Ramos (cell line): ENCODE results near the gene TOMM70.
"Not testable (repeated sequence)": the region's sequence is repeated elsewhere in the genome, so short reads cannot be mapped to it uniquely, and the experiment has no call there.

ENCODE experiments used
- in situ Hi-C: fragments of 300-500 bp; cut with MboI; formaldehyde crosslinking; loops from one replicate; pipeline ENCODE4 v1.14.3; 2022; ENCODE audit warnings: low sequenced_read_pairs; ENCODE audit not compliant: unreplicated experiment

Gene TOMM70

GRCh38 chr3:100370756-100371155 lies 30.1 kb downstream of the TOMM70 start:
- in situ Hi-C loops: no loop called here

- in situ Hi-C loops: no loop called here
Observed at GRCh38 chr3:100368441-100368840, 32.4 kb downstream of the TOMM70 start.

GRCh38 chr3:100366424-100366823 lies 34.5 kb downstream of the TOMM70 start:
- in situ Hi-C loops: no loop called here

GRCh38 chr3:100364421-100364820 lies 36.5 kb downstream of the TOMM70 start:
- in situ Hi-C loops: no loop called here

GRCh38 chr3:100361897-100362296 lies 39.0 kb downstream of the TOMM70 start:
- in situ Hi-C loops: no loop called here

- in situ Hi-C loops: no loop called here
Observed at GRCh38 chr3:100360757-100361496, 40.0 kb downstream of the TOMM70 start.

- in situ Hi-C loops: no loop called here
Observed at GRCh38 chr3:100359035-100359434, 41.9 kb downstream of the TOMM70 start.

- in situ Hi-C loops: no loop called here
Observed at GRCh38 chr3:100358413-100358812, 42.5 kb downstream of the TOMM70 start.

GRCh38 chr3:100354850-100355249 lies 46.0 kb downstream of the TOMM70 start:
- in situ Hi-C loops: no loop called here

- in situ Hi-C loops: no loop called here
Observed at GRCh38 chr3:100352296-100353231, 48.3 kb downstream of the TOMM70 start.

- in situ Hi-C loops: not testable (repeated sequence)
Observed at GRCh38 chr3:100351770-100352169, 49.1 kb downstream of the TOMM70 start.

- in situ Hi-C loops: loop anchor here (25.0 kb wide), 1 partner anchor 239 kb away; no protein-coding TSS in a partner anchor
Observed at GRCh38 chr3:100348727-100349126, 52.2 kb downstream of the TOMM70 start.

GRCh38 chr3:100340527-100340926 lies 60.4 kb downstream of the TOMM70 start:
- in situ Hi-C loops: loop anchor here (25.0 kb wide), 1 partner anchor 247 kb away; no protein-coding TSS in a partner anchor

GRCh38 chr3:100339786-100340185 lies 61.1 kb downstream of the TOMM70 start:
- in situ Hi-C loops: loop anchor here (25.0 kb wide), 1 partner anchor 248 kb away; no protein-coding TSS in a partner anchor

GRCh38 chr3:100338911-100339310 lies 62.0 kb downstream of the TOMM70 start:
- in situ Hi-C loops: loop anchor here (25.0 kb wide), 1 partner anchor 248 kb away; no protein-coding TSS in a partner anchor

- in situ Hi-C loops: loop anchor here (25.0 kb wide), 1 partner anchor 251 kb away; no protein-coding TSS in a partner anchor
Observed at GRCh38 chr3:100336229-100336628, 64.7 kb downstream of the TOMM70 start.

GRCh38 chr3:100335434-100335833 lies 65.5 kb downstream of the TOMM70 start:
- in situ Hi-C loops: loop anchor here (25.0 kb wide), 1 partner anchor 252 kb away; no protein-coding TSS in a partner anchor

- in situ Hi-C loops: loop anchor here (25.0 kb wide), 1 partner anchor 253 kb away; no protein-coding TSS in a partner anchor
Observed at GRCh38 chr3:100334488-100335351, 66.2 kb downstream of the TOMM70 start, which contains the start of gene NIT2. Gene NIT2 (plus strand): TSS chr3:100334757. CDS start chr3:100334792, 35 bp downstream.

- in situ Hi-C loops: loop anchor here (25.0 kb wide), 1 partner anchor 253 kb away; no protein-coding TSS in a partner anchor
Observed at GRCh38 chr3:100333970-100334487, 66.9 kb downstream of the TOMM70 start.
